ENCODE data around the gene GLIS1.

GLIS1 gene

DNA sequence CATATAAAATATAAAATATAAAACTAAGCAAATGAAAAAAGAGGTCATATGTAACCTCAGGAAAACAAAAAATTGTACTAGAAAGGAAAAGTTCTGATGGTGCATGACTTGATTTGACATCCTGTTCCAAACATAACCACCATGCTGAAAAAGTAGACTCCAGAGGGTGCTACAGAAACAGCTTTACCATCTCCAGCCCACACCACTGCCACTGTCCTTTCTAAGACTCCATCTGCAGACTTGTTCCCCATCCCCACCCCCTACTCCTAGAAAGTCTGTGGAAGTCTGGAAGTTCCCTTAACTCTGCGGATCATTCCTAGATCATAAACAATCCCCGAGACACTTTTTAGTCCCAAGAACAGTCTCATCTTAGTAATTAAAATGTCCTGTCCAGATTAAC lies 20.5 kb downstream of the GLIS1 start:
- Histone ChIP-seq H3K4me1 (ENCODE audit: control insufficient read depth, insufficient read depth, low read length, poor library complexity, severe bottlenecking) (no peaks in the 10 kb centered on the region), H3K36me3 (ENCODE audit: control insufficient read depth, insufficient read depth, low read length) (no peaks in the 10 kb centered on the region), H3K4me3 (ENCODE audit: extremely low read depth, insufficient read depth, low read length, poor library complexity, severe bottlenecking) (no peak overlapping the region), H3K27ac (ENCODE audit: low read depth, low read length, severe bottlenecking) (no peak overlapping the region), H3K9me3 (ENCODE audit: control insufficient read depth, low read length) (no peaks in the 10 kb centered on the region)
- WGBS, 2 experiments (ENCODE audit: insufficient coverage in 2 of 2): 94 to 100% methylated on average over 2 of the region's 2 CpGs

DNA sequence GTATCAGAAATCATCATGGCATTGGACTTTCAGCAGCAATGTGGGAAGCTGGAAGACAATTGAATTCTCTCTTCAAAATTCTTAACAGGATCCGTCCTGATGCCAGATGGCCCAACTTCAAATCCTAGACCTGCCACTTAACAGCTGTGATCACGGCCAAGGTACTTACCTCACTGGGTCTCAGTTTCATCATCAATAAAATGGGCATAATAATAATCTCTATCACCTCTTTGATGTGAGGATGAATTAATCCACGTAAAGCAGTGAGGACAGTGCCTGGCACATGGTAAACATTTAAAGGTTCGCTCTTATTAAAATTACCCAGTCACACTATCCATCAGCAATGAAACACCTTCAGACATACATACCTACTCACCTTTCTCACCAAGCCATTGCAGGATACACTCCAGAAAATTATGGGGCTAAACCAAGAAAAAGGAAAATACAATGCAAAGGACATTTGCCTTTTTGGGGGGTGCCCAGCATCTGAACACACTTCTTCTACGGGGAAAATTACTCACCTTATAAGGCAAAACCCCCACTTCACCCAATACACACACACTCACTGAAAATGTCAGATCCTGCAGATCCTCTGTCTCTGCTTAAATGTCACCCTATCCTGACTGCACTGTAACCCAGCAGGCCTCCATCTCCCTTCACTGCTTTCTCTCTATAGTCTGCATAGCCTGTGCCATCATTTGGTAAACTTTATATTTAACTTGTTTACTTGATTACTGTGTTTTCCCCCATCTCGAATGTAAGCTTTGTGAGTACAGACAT lies 21.7 kb downstream of the GLIS1 start:
- Histone ChIP-seq H3K9me3 (ENCODE audit: control insufficient read depth, low read length) (no peaks in the 10 kb centered on the region), H3K27ac (ENCODE audit: low read depth, low read length, severe bottlenecking) (no peak overlapping the region), H3K4me1 (ENCODE audit: control insufficient read depth, insufficient read depth, low read length, poor library complexity, severe bottlenecking) (no peaks in the 10 kb centered on the region), H3K4me3 (ENCODE audit: extremely low read depth, insufficient read depth, low read length, poor library complexity, severe bottlenecking) (no peak overlapping the region), H3K36me3 (ENCODE audit: control insufficient read depth, insufficient read depth, low read length) (no peaks in the 10 kb centered on the region)
- 81 to 88% methylated on average over 2 to 5 of the region's 6 CpGs for WGBS, 2 experiments (ENCODE audit: insufficient coverage in 2 of 2)

DNA sequence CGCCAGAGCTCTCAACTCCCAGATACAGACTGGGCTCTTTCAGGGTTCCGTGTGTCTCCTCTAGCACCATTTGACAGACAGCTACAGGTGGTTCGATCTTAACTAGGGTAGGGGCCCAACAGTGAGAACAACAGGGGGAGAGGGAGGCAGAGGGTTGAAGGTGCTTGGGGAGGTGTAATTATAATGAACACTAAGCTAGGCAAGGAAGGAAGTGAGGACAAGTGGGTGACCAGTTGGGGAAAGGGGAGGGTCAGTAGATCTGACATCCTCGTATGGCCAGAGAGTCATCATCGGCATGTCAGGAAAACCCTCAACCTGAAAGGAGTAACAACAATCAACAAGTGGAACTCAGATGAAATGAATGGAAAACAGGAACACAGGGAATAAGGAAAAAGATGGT lies 22.8 kb downstream of the GLIS1 start:
- H3K36me3 ChIP-seq (ENCODE audit: control insufficient read depth, insufficient read depth, low read length): no peaks in the 10 kb centered on the region
- 63 to 88% methylated on average over 2 to 4 of the region's 5 CpGs for WGBS, 2 experiments (ENCODE audit: insufficient coverage in 2 of 2)
- no peaks in the 10 kb centered on the region for H3K9me3 ChIP-seq (ENCODE audit: control insufficient read depth, low read length)
- no peak overlapping the region for H3K27ac ChIP-seq (ENCODE audit: low read depth, low read length, severe bottlenecking)
- no peak overlapping the region for H3K4me3 ChIP-seq (ENCODE audit: extremely low read depth, insufficient read depth, low read length, poor library complexity, severe bottlenecking)
- no peaks in the 10 kb centered on the region for H3K4me1 ChIP-seq (ENCODE audit: control insufficient read depth, insufficient read depth, low read length, poor library complexity, severe bottlenecking)

DNA sequence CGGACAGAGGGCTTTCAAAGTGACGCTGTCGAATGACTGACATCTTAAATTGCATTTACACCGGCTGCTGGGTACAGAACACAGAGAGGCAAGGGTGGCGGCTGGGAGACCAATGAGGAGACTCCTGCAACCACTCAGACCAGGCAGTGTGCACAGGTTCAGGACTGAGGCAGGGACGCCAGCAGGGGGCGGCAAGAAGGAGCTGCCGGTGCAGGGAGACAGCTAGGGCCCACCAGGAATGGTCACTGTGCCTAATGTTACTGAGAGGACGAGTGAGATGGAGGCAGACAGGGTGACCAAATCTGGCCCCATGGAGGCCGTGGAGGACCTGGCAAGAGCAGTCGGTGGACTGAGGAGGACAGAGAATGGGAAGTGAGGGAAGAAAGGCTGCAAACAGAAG lies 23.5 kb downstream of the GLIS1 start:
- WGBS, 2 experiments (ENCODE audit: insufficient coverage in 2 of 2): 54 to 65% methylated on average over 9 to 10 of the region's 11 CpGs
- Histone ChIP-seq H3K27ac (ENCODE audit: low read depth, low read length, severe bottlenecking) (no peak overlapping the region), H3K36me3 (ENCODE audit: control insufficient read depth, insufficient read depth, low read length) (no peaks in the 10 kb centered on the region), H3K4me3 (ENCODE audit: extremely low read depth, insufficient read depth, low read length, poor library complexity, severe bottlenecking) (no peak overlapping the region), H3K9me3 (ENCODE audit: control insufficient read depth, low read length) (no peaks in the 10 kb centered on the region), H3K4me1 (ENCODE audit: control insufficient read depth, insufficient read depth, low read length, poor library complexity, severe bottlenecking) (no peaks in the 10 kb centered on the region)

DNA sequence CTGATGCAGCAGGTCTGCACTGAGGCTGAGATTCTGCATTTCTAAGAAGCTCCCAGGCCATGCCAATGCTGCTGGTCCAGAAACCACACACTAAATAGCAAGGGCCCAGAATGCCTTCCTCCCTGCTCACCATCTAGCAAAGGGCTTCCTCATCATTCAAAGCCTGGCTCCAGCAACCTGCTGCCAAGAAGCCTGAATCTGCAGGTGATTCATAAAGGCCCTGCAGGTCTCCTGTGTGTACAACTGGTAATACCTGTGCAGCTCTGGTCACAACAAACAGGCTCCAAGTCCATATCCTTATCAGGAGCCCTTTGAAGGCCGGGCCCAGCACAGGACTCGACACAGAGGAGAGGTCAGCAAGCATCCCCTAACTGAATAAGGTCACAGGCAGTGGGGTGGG lies 26.7 kb downstream of the GLIS1 start:
- Histone ChIP-seq H3K36me3 (ENCODE audit: control insufficient read depth, insufficient read depth, low read length) (no peaks in the 10 kb centered on the region), H3K27ac (ENCODE audit: low read depth, low read length, severe bottlenecking) (no peak overlapping the region), H3K4me3 (ENCODE audit: extremely low read depth, insufficient read depth, low read length, poor library complexity, severe bottlenecking) (no peak overlapping the region), H3K9me3 (ENCODE audit: control insufficient read depth, low read length) (no peaks in the 10 kb centered on the region), H3K4me1 (ENCODE audit: control insufficient read depth, insufficient read depth, low read length, poor library complexity, severe bottlenecking) (no peaks in the 10 kb centered on the region)
- WGBS, 2 experiments (ENCODE audit: insufficient coverage in 2 of 2): 90 to 100% methylated on average over 2 of the region's 2 CpGs

DNA sequence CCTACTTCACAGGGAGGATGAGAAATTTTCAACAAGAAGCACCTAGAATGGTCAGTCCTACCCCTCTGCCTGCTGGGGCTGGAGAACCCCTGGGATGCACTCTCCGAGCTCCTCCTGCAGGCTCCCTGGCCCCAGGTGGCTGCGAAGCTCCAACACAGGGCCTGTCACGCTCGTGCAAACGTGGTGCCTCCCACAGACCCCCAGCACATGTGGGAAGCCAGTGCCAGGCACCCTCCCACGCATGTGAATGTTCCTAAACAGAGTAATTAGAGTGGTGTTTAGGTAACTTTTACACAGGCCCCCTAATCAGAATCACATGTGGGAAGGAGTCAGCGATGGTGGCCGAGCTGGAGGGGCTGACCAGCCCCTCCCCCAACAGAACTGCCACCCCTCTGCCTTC lies 28.4 kb downstream of the GLIS1 start:
- H3K4me3 ChIP-seq (ENCODE audit: extremely low read depth, insufficient read depth, low read length, poor library complexity, severe bottlenecking): no peak overlapping the region
- whole genome bisulfite sequencing, 2 experiments (ENCODE audit: insufficient coverage in 2 of 2): 83 to 88% methylated on average over 1 to 7 of the region's 8 CpGs
- H3K27ac ChIP-seq (ENCODE audit: low read depth, low read length, severe bottlenecking): no peak overlapping the region
- H3K36me3 ChIP-seq (ENCODE audit: control insufficient read depth, insufficient read depth, low read length): no peaks in the 10 kb centered on the region
- H3K4me1 ChIP-seq (ENCODE audit: control insufficient read depth, insufficient read depth, low read length, poor library complexity, severe bottlenecking): no peaks in the 10 kb centered on the region
- no peaks in the 10 kb centered on the region for H3K9me3 ChIP-seq (ENCODE audit: control insufficient read depth, low read length)

DNA sequence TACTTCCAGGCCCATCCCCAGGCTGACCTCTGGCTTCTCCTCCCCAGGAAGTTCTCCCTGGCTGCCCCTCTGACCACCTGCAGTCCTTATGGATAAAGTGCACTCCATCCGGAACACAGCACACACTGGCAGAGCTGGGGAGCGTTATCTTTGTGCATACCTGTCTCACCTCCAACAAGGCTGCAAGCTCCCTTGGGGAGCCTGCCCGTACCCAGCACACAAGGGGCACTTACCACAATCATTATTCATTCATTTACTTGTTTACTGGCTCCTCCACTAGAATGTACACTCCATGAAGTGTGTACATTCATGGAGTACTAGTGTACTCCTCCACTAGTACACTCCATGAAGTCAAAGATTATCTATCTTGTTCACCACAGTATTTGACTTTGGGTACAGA lies 30.3 kb downstream of the GLIS1 start:
- WGBS, 2 experiments (ENCODE audit: insufficient coverage in 2 of 2): 96 to 100% methylated on average over 2 to 3 of the region's 3 CpGs
- Histone ChIP-seq H3K36me3 (ENCODE audit: control insufficient read depth, insufficient read depth, low read length) (no peaks in the 10 kb centered on the region), H3K27ac (ENCODE audit: low read depth, low read length, severe bottlenecking) (no peak overlapping the region), H3K4me1 (ENCODE audit: control insufficient read depth, insufficient read depth, low read length, poor library complexity, severe bottlenecking) (no peaks in the 10 kb centered on the region), H3K4me3 (ENCODE audit: extremely low read depth, insufficient read depth, low read length, poor library complexity, severe bottlenecking) (no peak overlapping the region), H3K9me3 (ENCODE audit: control insufficient read depth, low read length) (no peaks in the 10 kb centered on the region)

DNA sequence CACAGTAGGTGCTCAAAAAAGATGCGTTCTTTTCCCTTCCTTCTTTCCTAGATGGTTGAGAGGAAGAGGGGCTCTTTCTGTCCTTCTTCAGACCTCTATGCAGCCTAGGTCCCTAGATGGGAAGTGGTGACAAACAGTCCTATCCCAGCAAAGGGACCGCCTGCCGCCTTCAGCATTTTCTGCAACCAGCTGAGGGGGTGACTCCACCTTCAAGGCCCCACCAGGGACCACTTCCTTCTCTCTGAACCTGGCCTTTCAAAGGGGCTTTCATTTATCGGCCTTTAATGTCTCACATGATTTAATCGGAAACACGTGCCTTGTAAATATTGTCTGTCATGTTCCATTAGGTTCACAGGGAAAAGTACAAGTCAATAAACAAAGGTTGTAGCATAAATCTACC lies 32.6 kb downstream of the GLIS1 start:
- H3K36me3 ChIP-seq (ENCODE audit: control insufficient read depth, insufficient read depth, low read length): no peaks in the 10 kb centered on the region
- H3K4me1 ChIP-seq (ENCODE audit: control insufficient read depth, insufficient read depth, low read length, poor library complexity, severe bottlenecking): no peaks in the 10 kb centered on the region
- WGBS, 2 experiments (ENCODE audit: insufficient coverage in 2 of 2): 44 to 80% methylated on average over 2 to 5 of the region's 6 CpGs
- no peak overlapping the region for H3K27ac ChIP-seq (ENCODE audit: low read depth, low read length, severe bottlenecking)
- no peaks in the 10 kb centered on the region for H3K9me3 ChIP-seq (ENCODE audit: control insufficient read depth, low read length)
- H3K4me3 ChIP-seq (ENCODE audit: extremely low read depth, insufficient read depth, low read length, poor library complexity, severe bottlenecking): no peak overlapping the region

DNA sequence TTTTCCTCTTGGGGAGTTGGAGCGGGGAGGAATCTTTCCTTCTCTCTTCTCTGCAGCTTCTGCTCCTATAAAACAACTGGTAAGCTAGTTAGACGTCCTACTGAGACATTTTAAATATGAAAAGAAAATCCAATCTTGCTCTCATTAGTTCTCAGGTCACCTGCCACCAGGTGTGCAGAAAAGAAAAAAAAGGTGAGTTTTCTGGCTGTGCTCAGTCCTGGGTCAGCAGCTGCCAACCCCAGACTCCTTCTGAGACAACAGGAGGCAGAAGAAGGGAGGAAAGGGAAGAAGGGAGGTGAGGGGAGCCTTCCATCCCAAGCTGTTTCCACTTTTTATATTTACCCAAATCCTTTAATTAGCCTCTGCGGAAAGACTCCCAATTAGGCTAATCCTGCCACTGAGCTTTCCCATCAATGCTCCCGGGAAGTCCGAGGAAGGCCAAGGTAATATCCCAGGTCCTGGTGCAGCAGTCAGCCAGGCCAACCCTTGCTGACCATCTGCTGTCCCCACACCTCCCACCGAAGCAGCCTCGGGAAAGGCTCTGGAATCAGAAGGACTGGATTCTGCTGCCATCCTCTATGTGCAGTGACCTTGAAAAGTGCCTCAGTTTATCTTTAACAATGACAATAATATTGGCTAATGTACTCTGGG lies 33.4 kb downstream of the GLIS1 start:
- H3K36me3 ChIP-seq (ENCODE audit: control insufficient read depth, insufficient read depth, low read length): no peaks in the 10 kb centered on the region
- no peaks in the 10 kb centered on the region for H3K9me3 ChIP-seq (ENCODE audit: control insufficient read depth, low read length)
- no peak overlapping the region for H3K27ac ChIP-seq (ENCODE audit: low read depth, low read length, severe bottlenecking)
- no peaks in the 10 kb centered on the region for H3K4me1 ChIP-seq (ENCODE audit: control insufficient read depth, insufficient read depth, low read length, poor library complexity, severe bottlenecking)
- 33 to 66% methylated on average over 3 to 5 of the region's 7 CpGs for WGBS, 2 experiments (ENCODE audit: insufficient coverage in 2 of 2)
- H3K4me3 ChIP-seq (ENCODE audit: extremely low read depth, insufficient read depth, low read length, poor library complexity, severe bottlenecking): no peak overlapping the region

DNA sequence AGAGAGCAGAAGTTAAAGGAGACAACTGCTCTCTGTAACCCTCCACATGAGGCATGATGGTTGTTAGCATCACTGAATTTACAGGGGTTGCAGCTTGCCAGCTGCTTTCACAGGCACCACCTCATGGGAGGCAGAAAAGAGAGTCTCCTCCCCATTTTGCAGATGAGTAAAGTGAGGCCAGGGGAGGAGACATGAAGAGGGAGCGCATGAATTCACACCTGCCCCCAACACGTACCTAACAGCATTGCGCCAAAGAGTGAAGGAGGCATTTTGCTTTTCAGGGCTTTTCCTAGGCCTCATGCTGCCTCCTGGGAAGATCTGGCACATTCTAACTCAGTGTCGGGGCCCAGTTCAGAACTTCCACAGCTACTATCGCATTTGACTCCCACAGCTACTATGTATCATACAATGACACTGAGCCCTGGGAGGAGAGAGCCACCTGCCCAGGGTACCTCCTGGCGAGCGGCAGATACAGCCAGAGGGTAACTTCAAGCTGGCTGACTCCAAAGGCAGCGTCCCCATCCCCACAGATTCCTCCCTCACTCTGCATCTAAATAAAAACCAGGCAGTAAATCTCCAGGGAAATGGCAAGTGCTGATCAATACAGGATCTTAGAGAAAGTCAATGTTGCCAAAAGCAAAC lies 34.0 kb downstream of the GLIS1 start:
- 79 to 82% methylated on average over 5 to 8 of the region's 8 CpGs for WGBS, 2 experiments (ENCODE audit: insufficient coverage in 2 of 2)
- Histone ChIP-seq H3K4me3 (ENCODE audit: extremely low read depth, insufficient read depth, low read length, poor library complexity, severe bottlenecking) (no peak overlapping the region), H3K27ac (ENCODE audit: low read depth, low read length, severe bottlenecking) (no peak overlapping the region), H3K4me1 (ENCODE audit: control insufficient read depth, insufficient read depth, low read length, poor library complexity, severe bottlenecking) (no peaks in the 10 kb centered on the region), H3K36me3 (ENCODE audit: control insufficient read depth, insufficient read depth, low read length) (no peaks in the 10 kb centered on the region), H3K9me3 (ENCODE audit: control insufficient read depth, low read length) (no peaks in the 10 kb centered on the region)

DNA sequence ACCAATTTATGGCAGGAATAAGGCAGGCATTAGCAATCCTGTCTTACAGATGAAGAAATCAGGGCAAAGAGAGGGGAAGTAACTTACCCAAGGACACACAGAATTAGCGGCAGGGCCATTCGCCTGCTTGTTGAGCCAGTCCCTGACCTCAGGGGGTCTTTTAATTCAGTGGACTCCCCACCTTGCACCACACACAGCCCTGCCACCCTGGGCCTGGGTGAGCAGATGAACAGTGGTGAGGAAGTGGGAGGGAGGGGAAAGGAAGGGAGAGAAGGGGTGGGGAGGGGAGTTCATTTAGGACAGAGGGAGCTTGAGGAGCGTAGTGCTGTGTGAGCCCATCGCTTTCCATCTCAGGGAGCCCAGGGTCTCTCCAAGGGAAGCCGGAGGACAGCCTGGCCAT lies 34.7 kb downstream of the GLIS1 start:
- WGBS, 2 experiments (ENCODE audit: insufficient coverage in 2 of 2): 93% methylated on average over 3 of the region's 5 CpGs
- Histone ChIP-seq H3K4me1 (ENCODE audit: control insufficient read depth, insufficient read depth, low read length, poor library complexity, severe bottlenecking) (no peaks in the 10 kb centered on the region), H3K27ac (ENCODE audit: low read depth, low read length, severe bottlenecking) (no peak overlapping the region), H3K4me3 (ENCODE audit: extremely low read depth, insufficient read depth, low read length, poor library complexity, severe bottlenecking) (no peak overlapping the region), H3K36me3 (ENCODE audit: control insufficient read depth, insufficient read depth, low read length) (no peaks in the 10 kb centered on the region), H3K9me3 (ENCODE audit: control insufficient read depth, low read length) (no peaks in the 10 kb centered on the region)
